Measurements from ENCODE around the gene LONP2. TPM values are rescaled to one million over a fixed set of nuclear protein-coding genes. Genes with fewer than 3 reads are reported as not detected.

Gene LONP2
- total and polyA plus RNA-seq, 9 of the 15 experiments (the other 6 are each of a cell fraction or from before 2014, with no cell fraction given) = 8.1 to 41.2 (median 25.6) TPM

GRCh38 chr16:48300391-48300856 lies 56.3 kb downstream of the LONP2 start (continued):
- TF ChIP-seq EZH2 (IDR thresholded peaks at IDR 0.05; ENCODE audit: borderline replicate concordance, low read depth, low read length) (no peak), ZKSCAN3 (CRISPR knock-in tag; IDR thresholded peaks at IDR 0.05) (no peak; the same call in 1 of the 2 replicates), CHD1 (IDR thresholded peaks at IDR 0.05; ENCODE audit: low read length) (no peak), GATAD2B (IDR thresholded peaks at IDR 0.05; ENCODE audit: borderline replicate concordance) (no peak), ZNF586 (CRISPR knock-in tag; conservative IDR thresholded peaks at IDR 0.05) (no peak), TAL1 (IDR thresholded peaks at IDR 0.05) (0 out of 2 replicates have a peak, but pooled peaks have one; percentile 2), IRF1 (CRISPR knock-in tag; IDR thresholded peaks at IDR 0.05; ENCODE audit: borderline replicate concordance) (no peak), EWSR1 (IDR thresholded peaks at IDR 0.05; ENCODE audit: borderline replicate concordance, low read depth, partially characterized antibody) (no peak), SIX5 (IDR thresholded peaks at IDR 0.05; ENCODE audit: borderline replicate concordance in 1 of 2, insufficient read depth in 1 of 2, low read depth in 1 of 2, low read length in 2 of 2) (no peak), U2AF1 (optimal IDR thresholded peaks at IDR 0.05; ENCODE audit: low read depth, low read length) (no peak), SUPT5H (IDR thresholded peaks at IDR 0.05) (no peak), RNF219 (CRISPR knock-in tag; IDR thresholded peaks at IDR 0.05) (peak; percentile 79; the same call in 1 of the 2 replicates), ZNF282 (CRISPR knock-in tag; IDR thresholded peaks at IDR 0.05) (no peak), NR3C1 (CRISPR knock-in tag; IDR thresholded peaks at IDR 0.05) (no peak), NFATC3 (IDR thresholded peaks at IDR 0.05) (no peak), NKRF (IDR thresholded peaks at IDR 0.05; ENCODE audit: borderline replicate concordance) (no peak), SMAD1 (IDR thresholded peaks at IDR 0.05; ENCODE audit: low read depth, low read length, partially characterized antibody) (no peak), HNRNPH1 (optimal IDR thresholded peaks at IDR 0.05; ENCODE audit: low read depth, low read length) (no peak), MCM2 (IDR thresholded peaks at IDR 0.05; ENCODE audit: low read depth) (no peak), MEF2D (tag; conservative IDR thresholded peaks at IDR 0.05; ENCODE audit: low read depth) (peak; percentile 64; the same call in 1 of the 2 replicates), TOE1 (IDR thresholded peaks at IDR 0.05; ENCODE audit: borderline replicate concordance) (no peak), TOE1 (CRISPR knock-in tag; IDR thresholded peaks at IDR 0.05; ENCODE audit: borderline replicate concordance, low read depth) (no peak), ZNF507 (tag; conservative IDR thresholded peaks at IDR 0.05) (no peak), ZNF444 (CRISPR knock-in tag; IDR thresholded peaks at IDR 0.05) (no peak), KLF1 (tag; IDR thresholded peaks at IDR 0.05) (no peak), GATA2 (CRISPR knock-in tag; IDR thresholded peaks at IDR 0.05) (no peak)
